GM18907 (cell line): ENCODE results near the gene CACNA1C.

Source experiments
- ATAC-seq: cut with Tn5 transposase; IDR thresholded peaks from one replicate; pipeline ENCODE4 v1.9.1; 2021; ENCODE audit warnings: mild to moderate bottlenecking, moderate library complexity; ENCODE audit not compliant: unreplicated experiment

CACNA1C gene

DNA sequence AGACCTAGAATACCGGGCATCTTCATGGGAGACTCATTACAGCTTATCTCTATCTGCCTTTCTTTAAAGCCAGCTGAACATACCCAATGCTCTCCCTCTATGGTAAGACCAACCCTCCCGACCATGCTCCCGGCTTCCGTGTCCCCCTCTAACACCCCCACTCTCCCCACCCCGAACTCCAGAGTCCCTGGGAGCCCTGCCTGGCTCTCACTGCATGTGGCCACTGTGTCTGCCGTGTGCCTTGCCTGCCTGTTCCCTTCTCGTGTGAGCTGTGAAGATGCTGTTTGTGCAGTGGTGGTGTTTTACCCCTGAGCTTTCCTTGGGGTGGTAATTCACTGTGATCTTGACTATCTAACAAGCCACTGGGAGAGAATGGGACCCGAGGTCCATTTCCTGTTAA lies 595.6 kb downstream of the CACNA1C start:
- no peak for ATAC-seq

DNA sequence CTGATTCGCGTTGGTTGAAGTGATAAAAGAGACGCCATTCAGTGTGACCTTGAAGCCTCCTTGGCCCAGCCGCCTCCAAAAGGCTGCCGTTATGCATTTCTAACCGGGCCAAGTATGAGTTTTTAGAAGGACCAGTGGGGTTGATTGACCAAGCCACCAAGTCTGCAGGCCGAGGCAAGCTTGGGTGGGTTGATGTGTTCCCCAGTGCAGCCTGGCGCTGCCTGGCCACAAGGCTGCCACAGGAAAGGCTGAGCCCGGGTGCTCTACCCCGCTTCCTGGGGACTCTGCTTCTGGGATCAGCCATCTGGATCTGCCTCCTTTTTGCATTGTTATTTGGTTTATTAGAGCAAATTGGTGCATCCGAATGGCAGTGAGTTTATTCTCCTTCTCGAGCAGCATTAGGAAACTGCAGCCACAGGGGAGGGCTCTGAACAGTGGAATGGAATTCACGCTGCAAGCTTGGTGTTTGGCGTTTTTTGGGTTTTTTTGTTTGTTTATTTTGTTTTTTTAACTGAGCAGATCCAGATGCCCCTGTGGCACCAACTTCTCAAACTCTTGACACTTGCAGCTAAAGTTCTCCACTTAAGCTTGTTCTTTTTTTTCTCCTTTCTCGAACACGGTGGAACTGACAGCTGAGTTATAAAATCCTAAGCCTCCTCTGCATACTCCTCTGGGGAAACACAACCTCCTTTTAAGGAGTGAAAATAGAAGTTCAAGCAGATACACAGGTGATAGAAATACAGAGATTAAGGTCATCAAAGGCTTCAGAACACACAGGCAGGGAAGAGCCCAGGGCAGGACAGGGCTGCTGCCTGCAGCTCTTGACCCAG lies 596.6 kb downstream of the CACNA1C start:
- no peak for ATAC-seq

DNA sequence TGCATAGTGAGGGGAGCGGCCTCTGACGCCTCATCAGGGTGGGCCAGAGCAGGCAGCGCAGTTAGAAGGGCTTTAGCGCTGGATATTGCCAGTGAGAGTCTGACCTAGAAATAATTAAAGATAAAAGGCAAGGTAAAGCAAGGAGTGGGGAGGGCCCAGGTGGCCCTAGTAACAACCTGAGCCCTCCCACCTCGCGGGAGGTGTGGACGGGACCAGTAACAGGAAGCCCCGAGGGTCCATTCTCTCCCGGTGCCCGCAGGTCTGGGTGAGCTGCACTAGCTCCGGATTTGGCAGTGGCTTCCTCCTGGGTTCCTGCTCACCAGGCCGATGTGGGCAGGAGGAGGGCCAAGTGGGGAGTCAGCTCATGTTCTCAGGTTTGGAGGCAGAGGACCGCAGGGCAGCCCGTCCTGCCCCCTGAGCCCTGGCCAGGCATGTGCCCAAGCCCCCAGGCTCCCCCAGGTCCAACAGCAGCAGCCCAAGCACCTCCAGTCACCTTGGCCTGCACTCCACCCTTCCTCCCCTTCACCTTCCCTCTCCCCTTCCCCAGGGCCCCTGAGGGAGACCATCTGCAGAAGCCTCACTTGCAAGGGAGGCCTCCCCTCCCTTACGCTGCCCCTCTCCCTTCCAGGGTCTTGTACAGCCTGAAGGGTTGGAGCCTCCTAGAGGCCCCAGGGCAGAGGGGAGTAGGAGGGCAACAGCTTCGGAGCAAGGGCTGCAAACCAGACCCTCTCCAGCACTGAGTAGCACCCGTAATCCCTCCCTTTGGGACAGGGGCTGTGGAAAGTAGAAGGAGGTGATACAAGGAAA lies 597.7 kb downstream of the CACNA1C start:
- no peak for ATAC-seq

DNA sequence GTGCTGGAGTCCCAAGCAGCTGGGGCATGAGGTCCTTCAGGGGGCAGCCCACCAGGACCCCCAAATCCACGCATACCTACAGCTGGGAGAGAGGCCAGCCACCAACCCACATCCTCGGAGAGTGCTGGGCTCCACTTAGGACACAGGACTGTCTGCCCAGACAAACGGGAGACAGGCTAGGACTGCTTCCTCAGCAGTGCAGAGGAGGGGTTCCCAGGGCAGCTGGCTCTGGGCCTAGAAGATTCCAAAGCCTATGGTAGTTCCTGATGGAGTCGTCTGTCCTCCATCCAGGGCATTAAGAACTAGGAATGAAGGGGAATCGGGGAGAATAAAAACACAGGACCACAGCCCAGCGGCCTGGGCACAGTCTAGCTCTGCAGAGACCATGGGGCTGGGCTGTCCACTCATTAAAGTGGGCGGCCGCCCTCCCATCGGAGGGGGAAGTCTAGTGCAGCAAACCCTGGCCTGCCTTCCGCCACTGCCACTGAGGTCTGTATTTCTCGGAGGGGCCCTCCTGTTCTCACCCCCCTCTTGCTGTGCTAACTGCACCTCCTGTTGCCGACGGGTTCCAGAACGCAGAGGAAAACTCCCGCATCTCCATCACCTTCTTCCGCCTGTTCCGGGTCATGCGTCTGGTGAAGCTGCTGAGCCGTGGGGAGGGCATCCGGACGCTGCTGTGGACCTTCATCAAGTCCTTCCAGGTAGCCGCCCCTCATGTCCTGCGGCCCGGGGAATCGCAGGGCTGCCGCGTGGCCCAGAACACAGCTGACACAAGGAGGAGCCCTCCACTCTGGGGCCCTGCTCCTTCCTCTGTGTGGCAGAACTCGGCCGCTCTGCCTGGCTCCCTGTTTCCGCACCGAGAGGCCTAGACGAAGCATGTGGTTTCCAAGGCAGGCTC lies 598.5 kb downstream of the CACNA1C start:
- ATAC-seq: no peak

DNA sequence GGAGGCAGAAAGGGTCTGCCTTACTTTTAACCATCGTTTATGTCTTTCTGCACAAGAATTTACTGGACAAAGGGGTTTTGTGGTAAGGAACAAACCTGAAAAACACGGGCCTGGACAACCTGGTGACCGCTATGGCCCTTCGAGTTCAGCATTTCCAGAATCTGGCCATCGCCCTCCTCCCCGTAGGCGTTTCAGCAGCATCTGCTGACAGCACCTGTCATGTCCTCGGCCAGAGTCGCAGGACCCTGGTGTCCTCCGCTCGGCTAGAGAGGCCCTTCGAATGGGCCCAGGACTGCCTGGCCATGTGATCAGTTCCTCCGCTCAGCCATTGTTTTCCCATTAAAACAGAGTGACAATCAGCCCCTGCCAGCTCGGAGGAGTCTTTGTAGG lies 599.2 kb downstream of the CACNA1C start:
- no peak for ATAC-seq

DNA sequence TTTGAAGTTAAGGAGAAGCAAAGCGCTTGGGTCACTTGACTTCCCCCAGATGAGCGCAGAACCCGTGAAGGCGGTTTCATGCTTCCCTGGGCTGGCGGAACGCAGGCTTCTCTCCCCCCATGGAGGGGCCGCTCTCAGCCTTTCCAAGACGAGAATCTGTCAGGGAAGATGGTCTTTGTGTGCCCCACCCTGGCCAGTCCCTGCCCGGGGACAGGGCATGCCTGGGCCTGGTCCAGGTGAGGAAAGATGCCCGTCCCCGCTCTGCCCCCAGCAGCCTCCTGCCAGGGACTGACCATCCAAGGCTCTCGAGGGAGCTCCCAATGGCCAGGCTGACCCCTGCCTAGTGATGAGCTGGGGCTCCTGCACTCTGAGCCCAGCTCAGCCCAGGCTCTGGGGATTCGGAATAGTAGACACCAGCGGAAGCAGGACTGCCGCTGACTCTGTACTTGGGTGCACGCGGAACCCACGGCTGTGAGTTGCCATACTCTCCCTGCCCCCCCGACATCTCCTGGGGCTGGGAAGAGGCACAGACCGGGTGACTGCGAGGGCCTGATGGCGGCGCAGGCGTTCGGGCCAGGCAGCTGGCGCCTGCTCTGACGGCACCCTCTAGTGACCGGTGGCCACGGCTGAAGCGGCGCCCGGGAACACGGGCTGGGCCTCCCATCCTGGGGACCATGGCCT lies 599.8 kb downstream of the CACNA1C start:
- ATAC-seq: no peak

DNA sequence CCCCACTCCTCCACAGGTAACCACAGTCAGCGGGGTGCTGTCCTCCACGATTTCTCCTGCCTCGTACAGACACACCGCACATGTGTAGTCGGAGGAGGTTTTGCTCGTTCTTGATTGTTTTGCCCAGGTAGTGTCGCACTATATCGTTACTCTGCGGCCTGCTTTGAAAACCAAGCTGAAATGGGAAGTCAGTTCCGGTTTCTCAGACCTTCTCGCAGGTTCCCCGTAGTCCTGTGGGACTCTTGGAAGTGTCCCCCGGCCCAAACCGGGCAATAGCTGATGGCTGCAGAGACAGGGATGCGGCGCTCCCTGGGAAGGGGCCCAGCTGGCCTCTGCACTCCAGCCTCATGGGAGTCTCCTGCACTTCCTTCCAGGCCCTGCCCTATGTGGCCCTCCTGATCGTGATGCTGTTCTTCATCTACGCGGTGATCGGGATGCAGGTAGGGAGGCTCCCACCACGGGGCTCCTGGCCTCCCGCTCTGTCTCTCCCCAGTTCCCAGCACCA lies 600.7 kb downstream of the CACNA1C start:
- no peak for ATAC-seq

DNA sequence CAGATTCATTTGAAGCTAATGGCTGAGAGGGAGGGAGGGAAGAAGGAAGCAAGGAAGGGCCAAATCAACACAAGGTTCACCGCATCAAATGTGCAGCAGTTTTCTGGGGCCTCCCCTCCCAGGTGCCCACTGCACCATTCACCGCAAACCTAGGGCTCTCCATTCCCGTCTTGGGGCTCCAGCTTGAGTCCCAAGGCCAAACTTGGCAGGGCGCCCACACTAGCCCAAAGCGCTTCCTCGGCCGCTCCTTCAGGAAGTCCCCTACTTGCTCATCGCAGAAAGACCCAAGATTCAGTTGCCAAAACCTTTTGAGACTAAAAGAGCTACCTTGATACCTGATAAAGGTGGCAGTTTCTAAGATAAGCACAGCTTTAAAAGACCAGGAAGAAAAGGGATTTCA lies 601.5 kb downstream of the CACNA1C start:
- no peak for ATAC-seq

DNA sequence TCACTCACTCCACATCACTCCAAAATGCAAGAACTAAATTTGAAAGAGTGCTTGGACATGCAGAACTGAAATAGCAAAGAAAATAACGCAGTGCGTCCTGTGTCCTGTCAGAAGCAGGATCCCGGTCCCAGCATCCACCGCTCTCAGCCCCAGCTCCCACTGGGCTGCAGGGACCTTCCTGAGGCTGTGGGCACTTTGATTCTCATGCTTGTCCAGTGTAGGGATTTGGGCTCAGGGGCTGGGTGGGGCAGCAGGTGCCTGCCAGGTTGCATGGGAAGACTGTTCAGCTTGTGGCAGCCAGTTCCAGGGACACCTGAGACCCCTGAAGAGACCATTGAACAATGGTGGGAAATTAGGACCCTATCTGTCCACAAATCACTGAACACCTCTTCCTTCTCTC lies 602.0 kb downstream of the CACNA1C start:
- ATAC-seq: no peak

DNA sequence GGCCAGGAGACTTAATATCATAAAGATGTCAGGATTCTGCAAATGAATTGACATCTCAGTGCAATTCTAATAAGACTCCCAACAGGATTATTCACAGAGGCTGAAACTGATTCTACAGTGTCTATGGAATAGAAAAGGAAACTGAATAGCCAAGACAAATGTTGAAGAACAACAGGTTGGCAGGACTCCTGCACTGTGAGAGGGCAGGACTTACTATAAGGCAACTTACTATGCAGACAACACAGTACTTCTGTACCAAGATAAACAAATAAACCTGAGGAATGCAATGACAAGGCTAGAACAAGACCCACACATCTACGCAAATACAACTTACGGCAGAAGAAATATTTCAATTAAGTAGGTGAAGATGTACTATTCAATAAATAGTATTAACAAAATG lies 609.7 kb downstream of the CACNA1C start:
- no peak for ATAC-seq

DNA sequence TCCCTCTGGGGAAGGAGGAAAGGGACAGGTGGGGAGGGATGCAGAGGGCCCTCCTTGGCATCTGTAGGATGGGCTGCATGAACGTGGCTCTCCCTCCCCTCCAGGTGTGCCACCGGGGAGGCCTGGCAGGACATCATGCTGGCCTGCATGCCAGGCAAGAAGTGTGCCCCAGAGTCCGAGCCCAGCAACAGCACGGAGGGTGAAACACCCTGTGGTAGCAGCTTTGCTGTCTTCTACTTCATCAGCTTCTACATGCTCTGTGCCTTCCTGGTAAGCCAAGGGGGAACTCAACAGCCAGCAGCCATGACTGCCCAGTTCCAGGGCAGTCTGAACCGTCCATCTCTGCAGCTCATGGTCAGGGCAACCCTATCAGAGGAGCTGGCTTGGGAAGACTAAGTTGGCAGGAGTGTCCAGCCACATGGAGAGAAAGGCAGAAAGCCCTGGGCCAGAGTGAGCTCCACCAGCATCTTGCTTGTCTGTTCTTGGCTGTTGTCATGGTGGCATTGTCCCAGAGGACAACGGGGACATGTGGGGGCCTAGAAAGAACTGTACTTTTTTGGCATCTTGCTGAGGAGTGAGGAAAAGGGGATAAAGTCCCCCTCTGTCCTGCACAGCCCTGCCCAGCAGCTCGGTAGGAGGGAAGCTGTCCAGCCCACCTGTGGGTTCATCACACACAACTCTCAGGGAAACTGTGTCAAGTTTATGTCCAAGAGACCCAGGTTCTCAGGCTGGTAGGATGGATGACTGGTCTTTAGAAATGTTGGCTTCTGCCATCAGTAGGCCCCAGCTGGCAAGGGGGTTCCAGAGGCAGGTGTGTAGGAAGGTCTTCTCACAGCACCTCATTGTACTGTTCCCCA lies 612.2 kb downstream of the CACNA1C start:
- ATAC-seq: no peak

DNA sequence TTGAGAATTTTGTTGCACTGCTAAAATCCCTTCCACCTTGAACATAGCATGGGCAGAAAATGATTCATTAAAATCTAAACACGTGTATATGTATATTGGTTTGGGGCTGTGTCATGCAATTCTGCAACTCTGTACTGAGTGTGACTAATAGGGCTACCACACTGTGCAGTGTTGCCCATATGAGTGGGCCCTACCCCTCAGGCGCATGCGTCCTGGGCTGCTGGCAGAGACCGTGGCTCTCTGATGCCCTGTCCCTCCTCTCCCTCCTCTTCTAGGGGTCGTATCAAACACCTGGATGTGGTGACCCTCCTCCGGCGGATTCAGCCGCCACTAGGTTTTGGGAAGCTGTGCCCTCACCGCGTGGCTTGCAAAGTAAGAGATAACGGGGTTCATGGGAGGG lies 613.6 kb downstream of the CACNA1C start:
- ATAC-seq: no peak

DNA sequence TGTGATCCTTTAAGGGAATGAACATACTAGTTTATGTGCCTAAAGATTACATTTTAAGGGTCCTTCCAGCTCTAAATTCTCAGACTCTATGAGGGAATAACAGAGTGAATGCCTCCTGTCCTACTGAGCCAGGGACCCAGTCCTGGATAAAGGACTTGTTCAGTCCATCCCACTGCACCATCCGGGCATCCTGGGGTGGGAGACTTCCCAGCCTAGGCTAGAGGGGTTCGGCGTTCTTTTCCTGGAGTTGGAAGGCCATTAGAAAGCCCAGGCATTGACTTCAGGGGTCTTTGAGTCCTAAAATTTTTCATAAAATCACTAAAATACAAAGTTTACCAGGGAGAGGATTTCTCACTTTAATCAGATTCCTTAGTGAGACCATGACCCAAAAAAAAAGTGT lies 614.1 kb downstream of the CACNA1C start:
- ATAC-seq: no peak

DNA sequence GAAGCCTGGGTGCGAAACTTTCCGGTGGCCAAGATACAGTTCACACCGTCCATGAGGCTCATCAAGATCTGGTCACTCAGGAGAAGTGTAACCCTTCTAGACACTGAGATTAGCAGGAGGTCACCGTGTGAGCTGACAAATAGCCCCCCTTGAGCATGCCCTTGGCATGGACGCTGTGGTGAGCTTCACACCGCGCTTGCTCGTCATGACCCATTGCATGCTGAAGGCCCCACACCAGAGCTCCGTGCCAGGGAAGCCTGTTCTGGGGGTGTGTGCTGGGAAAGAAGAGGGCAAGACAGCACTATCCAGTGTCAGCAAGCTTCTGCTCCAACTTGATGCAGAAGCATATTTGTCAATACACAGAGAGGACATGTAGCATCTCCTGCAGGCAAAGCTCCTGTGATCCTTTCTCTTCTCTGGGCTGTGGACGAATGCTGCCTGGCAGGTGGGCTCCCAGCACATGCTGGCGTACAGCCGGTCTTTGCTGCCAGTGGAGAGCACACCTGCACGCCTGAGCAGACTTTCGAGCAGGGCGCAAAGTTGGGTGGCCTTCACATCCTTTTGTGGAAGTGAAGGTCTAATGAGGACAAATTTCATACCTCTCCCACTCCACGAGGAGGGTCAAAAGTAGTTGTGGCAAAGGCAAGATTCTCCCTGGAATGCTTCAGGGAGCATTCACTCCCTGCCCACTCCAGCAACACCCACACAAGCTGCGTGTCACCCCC lies 615.1 kb downstream of the CACNA1C start:
- no peak for ATAC-seq

DNA sequence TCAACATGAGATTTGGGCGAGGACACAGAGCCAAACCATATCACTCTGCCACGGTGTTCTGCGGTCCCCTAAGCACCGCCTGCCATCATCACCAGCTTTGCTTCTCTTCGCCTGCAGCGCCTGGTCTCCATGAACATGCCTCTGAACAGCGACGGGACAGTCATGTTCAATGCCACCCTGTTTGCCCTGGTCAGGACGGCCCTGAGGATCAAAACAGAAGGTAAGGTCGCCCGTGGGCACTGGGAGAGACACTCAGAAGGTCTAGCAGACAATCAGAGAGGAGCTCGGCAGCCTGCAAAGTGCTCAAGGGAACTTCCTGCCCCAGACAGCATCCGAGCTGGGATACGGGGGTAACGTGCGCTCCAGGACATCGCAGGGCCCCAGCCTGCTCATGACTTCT lies 616.0 kb downstream of the CACNA1C start:
- ATAC-seq: no peak

DNA sequence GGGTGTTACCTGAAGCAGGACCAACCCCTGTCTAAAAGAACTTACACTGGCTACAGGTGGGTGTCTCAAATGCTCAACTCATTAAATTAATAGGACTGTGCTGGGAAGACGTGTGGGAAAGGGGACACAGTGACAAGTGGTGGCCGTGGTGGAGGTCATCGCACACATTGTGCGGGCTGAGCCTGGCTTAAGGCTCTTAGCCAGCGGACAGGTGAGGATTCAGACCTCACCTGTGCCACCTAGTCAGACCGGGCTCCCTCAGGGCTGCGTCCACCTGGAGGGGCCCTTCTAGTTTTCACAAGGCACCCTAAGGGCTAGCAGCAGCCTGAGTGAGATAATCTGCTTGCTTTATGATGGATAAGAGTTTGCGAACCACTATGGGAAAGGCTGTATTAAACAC lies 616.8 kb downstream of the CACNA1C start:
- no peak for ATAC-seq

DNA sequence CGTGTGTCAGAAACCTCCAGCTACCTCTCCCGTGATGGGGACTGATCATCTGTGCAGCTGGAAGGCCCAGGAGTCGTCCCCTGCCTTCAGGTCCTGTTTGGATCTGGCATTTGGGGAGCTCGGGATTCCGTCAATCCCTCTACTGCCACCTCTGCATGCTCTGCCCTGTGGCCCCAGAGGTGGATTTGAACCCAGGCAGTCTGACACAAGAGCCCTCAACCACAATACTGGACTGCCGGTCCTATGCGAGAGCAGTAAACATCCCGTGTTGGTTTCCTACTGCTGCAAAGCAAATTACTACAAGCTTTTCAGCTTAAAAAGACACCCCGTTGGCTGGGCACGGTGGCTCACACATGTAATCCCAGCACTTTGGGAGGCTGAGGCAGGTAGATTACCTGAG lies 620.1 kb downstream of the CACNA1C start:
- no peak for ATAC-seq

DNA sequence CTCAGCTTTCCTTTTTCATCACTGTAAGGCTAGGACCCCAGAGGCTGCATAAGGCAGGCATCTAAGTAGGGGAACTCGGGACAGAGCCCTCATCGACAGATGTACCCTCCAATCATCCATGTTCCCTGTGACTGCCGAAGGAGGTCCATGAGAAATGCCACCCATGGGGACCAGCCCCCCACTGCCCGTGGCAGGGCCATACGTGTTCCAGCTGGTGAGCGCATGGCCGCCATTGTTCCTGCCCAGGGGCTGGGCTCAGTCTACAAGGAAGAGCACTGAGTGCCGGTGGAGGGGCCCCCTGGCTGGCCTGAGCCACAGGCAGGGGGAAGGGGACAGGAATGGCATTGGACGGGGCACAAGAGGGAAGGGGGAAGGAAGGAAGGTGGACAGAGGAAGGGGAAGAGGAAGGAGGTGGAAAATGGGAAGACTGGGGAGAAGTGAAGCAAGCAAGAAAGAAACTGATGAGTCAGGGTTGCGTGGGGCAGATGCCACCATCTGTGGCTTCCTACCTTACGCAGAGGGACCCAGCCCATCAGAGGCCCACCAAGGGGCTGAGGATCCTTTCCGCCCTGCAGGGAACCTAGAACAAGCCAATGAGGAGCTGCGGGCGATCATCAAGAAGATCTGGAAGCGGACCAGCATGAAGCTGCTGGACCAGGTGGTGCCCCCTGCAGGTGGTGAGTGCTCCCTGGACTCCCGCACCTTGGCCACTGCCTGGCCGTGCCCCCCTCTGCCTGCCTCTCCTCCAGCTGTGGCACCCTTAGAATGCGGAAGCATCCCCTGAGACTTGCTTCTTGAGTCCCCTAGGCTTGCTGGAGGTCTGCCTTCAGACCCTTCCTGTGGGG lies 621.4 kb downstream of the CACNA1C start:
- no peak for ATAC-seq
